SIG-M5 (cell line): ENCODE results near the gene GPR78.
"Not testable (repeated sequence)": the region's sequence is repeated elsewhere in the genome, so short reads cannot be mapped to it uniquely, and the experiment has no call there.

Experiments used
- DNase-seq: peaks from one replicate; lab custom pipeline; 2025; lab: John Stamatoyannopoulos, UW

The GPR78 gene

DNA sequence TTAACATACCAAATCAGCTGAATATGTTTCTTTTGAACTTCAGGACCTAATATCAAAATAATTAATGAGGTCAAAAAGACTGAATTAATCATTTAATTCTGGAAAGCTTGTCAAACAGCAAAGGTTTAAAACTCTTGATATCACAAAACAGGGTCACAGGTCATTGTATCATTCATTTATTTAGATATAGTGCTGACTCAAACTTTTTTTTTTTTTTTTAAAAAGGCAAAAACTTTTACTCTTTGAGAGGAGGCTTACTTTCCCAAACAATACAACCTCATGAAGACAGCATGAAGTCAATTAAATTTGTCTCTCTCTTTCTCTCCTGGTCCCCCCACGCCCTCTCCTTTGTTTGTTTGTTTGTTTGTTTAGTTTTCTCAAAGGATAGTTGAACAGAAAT lies 15.6 kb upstream of the GPR78 start:
- no peak for DNase-seq

DNA sequence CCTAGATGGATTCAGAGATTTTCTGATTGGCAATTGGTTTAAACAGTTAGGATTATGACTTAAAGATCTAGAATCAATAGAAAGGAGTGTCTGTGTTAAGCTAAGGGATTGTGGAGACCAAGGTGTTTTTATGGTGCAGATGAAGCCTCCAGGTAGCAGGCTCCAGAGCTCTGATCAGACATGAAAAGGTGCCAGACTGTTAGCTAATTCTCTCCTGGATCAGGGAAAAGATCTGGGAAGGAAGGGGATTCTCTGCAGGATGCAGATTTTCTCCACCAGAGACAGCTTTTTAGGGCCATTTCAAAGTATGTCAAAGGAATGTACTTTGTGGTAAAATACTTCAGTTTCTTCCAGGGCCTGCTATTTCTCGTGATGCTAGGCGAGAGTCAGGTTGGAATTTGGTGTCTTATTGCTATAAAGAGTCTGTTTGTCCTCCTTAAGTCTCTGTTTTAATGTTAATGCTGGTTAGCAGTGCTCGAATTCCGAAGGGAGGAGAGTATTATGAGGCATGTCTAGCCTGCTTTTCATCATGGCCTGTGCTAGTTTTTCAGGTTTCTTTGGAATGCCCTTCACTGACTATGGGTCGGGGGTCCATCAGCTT lies 12.0 kb upstream of the GPR78 start:
- no peak for DNase-seq

DNA sequence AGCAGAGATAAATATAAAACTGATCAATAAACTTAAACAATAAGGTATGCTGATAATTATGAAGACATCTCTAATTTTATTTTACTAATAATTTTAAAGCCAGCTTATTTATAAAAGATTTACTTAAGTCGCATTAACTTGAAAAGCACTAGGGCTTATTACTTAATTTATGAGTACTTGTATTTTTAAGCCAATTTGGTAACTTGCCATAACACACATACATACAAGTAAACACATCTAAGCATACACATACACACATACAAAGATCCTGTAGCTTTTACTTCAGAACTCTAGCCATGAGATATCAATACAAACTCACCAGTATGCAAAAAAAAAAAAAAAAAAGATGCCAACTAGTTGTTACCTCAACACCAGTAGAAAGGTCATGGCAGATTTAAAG lies 10.0 kb upstream of the GPR78 start:
- DNase-seq: no peak

DNA sequence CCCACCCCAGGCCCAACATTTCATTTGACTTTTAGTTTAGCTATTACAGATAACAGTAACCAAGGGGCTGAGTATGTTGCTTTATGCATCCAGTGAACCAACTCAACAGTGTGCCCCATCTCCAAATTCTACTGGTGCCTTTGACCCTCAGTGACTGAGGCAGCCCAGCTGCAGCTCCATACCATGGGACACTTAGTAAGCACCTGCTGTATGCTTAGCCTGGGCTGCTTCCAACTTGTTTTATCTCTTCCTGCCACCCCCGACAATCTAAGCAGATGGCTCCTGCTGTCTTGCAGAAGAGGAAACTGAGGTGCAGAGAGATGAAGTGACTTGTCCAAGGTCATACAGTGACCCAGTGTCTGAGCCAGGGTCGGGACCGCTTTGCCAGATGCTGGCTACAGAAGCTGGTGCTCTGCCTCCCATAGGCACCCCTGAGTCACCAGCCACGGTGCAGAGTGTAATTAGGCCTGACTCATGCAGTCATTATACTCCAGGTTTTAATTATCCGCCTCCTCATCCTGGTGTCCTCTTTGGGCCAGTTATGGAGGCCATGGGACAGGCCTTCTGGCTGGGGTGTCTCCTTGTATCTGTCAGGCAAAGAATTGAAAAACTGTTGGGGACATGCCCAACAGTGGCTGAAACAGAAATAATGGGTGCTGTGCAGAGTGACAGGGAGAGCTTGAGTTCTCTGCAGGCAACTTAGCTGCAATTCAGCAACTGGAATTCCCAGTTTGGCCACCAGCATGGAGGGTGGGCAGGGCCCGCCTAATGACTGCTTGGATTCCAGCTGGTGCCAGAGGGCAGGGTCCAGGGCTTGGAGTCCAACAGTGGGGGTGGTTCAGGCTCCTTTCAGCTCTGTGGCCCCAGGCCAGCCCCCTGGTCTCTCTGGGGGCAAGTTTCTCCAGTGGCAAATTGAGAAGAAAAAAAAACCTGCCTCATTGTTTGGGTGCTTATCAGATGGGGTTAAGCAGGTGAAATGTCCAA lies 8.2 kb upstream of the GPR78 start:
- no peak for DNase-seq

DNA sequence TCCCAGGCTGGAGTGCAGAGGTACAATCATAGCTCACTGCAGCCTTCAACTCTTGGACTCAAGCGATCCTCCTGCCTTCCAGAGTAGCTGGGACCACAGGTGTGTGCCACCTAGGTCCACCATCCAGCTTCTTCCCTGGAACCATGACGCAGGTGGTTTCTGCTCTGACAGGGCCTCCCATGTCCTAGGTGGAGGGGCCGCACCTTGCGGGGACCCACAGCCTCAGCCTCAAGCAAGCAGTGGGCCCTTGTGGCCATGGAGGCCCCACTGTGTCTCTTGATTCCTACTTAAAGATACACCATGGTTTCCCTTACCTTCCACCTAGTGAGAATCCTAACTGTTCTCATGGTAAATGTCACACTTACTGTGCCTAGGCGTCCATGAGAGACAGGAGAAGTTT lies 6.9 kb upstream of the GPR78 start:
- no peak for DNase-seq

DNA sequence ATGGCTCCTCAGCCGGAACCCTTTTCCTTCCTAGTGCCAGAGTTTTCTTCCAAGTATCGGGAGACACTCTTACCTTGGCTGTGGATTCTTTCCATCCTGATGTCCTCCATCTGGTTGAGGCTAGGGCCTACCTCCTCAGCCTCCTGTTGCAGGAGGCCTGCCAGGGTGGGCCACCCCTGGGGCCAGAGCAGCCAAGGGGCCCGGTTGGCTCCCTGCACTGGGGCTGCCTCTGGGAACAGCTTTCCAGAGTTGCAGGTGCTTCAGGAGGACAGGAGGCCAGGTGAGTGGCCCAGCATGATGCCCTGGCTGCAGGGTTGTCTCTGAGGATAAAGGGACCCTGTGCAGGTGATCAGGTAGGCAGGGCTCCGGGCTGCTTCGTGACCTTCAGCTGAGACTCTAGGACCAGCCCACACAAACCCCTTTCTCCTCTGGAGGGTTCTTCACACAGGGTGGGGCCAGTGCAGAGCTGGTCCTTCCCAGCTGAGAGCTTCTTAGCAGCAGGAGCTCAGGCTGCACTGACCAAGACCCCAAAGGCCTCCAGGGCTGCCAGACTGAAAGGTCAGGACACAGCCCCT lies 5.3 kb upstream of the GPR78 start:
- no peak for DNase-seq

DNA sequence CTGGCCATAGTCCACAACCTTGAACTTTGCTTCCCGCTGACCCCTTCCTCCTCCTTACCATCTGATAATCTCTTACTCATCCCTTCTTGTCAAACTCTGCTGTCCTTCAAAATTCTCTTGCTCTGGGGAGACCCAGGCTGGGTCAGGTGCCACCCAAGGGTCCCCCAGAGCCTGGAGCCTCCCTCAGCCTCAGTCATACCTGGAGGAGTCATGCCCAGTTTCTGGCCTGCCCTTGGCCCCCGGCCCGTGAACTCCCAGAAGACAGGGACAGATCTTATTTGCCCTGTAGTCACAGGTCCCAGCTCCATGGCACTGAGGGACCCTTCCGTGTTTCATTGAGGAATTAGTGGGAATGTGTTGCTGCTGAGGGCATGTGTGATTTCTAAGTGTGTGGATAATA lies 4.7 kb upstream of the GPR78 start:
- no peak for DNase-seq

DNA sequence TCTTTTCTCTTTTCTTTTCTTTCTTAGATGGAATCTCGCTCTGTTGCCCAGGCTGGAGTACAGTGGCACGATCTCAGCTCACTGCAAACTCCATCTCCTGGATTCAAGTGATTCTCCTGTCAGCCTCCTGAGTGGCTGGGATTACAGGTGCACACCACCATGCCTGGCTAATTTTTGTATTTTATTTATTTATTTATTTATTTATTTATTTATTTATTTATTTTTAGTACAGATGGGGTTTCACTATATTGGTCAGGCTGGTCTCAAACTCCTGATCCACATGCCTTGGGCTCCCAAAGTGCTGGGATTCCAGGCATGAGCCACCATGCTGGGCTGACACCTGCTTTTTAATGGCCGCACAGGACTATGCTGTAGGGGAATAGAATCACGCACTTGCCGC lies 3.6 kb upstream of the GPR78 start:
- not testable (repeated sequence) for DNase-seq

DNA sequence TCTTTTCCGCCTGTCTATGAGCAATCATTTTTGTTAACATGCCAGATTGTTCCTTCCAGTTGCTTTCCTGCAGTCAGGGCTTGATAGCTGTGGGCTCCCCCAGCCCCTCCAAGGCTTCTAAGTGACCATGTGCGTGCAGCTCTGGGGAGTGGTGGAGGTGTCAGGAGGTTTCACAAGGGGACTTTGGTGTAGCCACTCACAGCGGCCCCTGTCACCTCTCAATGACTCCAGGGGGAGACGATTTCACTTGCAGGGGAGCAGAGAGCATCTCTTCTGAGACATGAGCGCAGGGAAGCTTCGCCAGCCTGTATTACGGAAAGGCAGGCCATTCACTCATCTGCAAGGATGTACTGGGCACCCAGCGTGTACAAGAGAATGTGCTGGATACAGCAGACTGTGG lies 3.1 kb upstream of the GPR78 start:
- DNase-seq: no peak

DNA sequence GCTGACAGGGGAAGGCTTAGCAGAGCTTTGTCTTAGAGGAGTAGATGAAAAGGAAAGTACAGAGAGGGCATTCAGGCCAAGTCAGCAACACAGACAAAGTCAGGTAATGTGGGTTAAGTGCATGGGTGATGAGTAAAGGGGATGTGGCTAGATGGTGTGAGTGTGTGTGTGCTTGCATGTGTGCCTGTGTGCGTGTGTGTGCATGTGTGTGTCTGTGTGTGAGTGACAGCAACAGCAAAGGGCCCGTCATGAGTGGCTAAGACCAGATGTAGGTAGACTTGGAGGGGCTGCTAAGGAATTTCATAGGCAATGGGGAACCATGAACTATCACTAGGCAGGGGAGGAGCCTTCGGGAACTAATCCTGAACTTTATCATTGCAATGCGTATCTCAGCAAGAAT lies 2.2 kb upstream of the GPR78 start:
- no peak for DNase-seq

DNA sequence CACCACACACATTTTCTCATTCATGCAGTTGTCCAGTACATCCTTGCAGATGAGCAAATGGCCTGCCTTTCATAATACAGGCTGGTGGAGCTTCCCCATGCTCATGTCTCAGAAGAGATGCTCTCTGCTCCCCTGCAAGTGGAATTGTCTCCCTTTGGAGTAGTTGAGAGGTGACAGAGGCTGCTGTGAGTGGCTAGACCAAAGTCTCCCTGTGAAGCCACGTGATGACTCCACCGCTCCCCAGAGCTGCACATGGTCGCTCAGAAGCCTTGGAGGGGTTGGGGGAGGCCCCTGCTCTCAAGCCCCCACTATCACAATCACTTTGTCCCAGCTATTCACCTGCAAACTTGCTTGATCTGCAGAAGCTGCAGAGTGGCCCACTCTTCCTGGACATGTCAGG lies 1.5 kb upstream of the GPR78 start:
- no peak for DNase-seq

DNA sequence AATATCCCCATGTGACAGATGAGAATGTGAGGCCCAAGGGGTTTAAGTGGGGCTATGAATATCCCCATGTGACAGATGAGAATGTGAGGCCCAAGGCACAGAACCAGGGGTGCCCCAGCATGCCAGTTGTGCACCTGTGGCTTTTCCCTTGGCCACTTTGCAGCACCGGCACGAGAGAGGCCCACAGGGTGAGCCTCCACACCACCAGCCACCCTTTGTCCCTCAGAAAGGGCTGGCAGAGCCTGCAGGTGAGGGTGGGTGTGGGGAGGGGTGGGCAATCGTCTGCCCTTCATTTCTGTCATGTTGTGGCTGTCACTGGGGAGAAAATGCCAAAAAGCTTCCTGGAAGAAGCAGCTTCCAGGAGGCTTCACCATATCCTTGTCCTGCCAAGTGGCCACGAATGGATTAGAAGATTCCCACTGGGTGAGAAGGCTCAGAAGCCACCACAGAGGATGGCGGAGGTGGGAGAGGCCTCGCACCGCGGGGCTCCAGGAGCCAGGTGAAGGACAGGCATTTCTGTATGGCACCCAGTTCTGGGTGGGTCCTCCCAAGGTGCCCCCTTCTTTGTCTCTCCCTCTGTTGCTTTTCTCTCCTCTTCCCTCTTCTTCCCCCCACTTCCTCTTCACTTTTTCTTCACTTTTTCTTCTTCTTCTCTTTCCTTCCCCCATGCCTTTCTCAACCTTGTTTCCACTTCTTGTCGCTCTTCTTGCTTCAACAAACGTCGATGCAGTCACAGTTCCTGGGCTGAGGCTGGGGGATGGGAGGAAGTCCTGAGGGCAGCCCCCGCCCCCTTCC lies 469 bp upstream of the GPR78 start:
- no peak for DNase-seq

DNA sequence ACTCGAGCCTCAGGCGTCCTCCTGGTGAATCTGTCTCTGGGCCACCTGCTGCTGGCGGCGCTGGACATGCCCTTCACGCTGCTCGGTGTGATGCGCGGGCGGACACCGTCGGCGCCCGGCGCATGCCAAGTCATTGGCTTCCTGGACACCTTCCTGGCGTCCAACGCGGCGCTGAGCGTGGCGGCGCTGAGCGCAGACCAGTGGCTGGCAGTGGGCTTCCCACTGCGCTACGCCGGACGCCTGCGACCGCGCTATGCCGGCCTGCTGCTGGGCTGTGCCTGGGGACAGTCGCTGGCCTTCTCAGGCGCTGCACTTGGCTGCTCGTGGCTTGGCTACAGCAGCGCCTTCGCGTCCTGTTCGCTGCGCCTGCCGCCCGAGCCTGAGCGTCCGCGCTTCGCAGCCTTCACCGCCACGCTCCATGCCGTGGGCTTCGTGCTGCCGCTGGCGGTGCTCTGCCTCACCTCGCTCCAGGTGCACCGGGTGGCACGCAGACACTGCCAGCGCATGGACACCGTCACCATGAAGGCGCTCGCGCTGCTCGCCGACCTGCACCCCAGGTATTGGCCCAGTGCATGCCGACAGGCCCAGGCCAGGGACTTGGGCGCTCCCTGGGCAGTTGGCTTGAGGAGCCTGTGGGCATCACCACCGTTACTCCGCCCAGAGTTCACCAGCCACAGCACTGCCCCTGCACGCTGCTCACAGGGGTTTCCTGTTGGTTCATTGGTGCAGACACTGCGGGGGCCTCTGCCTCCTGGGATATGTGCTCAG lies 1.1 kb downstream of the GPR78 start:
- no peak for DNase-seq

DNA sequence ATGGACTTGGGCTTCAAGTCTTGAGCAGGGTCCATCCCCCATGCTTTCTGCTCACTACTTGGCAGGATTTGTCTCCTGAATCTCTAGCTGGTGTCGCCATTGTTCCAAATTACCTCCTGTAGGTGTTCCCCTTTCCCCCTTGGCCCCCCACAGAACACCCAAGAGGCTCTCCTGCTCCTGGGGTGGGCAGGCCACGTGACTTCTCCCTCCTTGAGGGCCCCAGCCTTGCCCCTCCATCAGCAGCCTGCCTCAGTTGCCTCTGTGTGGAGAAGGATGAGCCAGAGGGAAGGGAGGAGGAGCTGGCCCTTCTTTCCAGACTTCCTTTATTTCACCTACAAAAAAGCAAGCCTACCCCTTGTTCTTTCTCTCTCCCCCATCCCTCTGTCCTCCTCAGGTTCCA lies 1.8 kb downstream of the GPR78 start:
- no peak for DNase-seq

DNA sequence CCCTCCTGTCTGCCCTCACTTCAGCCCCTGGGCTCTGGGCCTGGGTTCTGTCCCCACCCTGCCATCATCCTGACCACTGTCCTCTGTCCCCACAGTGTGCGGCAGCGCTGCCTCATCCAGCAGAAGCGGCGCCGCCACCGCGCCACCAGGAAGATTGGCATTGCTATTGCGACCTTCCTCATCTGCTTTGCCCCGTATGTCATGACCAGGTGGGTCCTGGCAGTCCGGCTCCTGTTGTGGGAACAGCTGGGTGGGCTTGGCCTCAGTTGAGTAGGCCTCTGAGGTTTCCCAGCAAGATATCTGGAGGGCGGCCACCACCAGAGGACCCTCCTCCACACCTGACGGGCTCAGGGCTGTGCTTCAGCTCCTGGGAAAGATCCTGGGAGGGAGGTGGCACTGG lies 2.2 kb downstream of the GPR78 start:
- no peak for DNase-seq

DNA sequence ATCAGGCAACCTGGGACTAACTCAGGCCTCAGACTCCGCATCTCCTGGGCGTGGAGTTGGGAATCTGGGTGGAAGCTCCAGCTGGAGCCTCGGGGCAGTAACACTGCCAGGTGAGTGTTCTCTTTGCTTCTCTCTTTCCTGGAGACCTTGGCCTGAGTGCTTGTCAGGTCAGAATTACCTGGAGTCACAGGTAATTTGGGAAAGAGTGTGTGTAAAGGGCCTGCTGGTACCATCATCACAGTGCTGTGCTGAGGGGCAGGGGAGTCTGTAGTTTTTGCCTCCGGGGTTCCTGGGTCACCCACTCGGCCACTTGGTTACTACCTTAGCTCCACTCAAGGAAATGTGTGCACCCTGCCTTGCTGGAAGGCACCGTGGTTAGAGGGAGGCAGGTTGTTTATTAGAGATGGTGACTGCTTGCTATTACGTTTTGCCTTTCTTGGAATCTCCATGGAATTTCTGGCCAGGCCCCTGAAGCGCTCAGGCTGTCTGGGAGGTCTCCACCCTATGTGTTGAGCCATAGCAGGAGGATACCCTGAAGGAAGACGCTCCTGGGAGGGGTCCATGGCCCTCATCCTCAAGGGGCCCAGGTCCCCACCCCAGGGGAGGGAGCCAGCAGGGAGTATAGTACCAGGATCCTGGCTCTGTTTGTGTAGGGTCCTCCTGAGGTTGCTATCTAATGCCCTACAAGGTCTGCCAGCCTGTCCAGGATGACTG lies 2.9 kb downstream of the GPR78 start:
- no peak for DNase-seq

DNA sequence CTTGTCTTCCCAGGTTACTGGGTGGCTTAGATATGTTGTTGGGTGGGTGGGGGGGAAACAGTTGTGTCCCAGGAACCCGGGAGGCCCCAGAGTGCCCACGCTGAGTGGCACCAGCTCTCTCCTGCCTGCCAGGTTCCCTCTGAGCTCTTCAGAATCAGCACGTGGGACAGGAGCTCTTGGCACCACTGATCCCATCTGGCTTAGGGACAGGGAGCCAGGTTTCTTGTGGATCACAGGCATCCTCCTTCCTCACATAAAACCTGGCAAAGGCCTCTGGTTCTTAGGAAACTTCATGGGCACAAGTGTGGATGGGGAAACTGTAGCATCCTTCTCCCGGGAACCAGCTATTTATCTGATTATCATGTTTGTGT lies 3.4 kb downstream of the GPR78 start:
- DNase-seq: no peak

DNA sequence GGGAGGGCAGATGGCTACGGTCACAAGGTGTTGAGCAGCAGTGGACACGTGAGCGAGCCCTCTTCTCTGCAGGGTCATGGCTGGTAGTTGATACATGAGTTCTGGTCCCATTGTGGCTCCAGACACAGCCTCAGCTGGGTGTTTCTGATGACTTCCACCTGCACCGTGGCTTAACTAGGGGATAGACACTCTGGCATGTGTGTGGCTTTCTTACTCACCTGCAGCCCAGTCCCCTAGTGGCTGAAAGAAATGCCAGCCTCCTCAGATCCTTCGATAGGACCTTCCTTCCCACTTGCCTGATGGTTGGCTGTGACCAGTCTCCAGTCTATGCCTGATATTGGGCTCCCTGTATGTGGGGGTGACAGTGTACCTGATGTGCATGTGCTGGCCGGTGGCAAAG lies 5.0 kb downstream of the GPR78 start:
- DNase-seq: no peak

DNA sequence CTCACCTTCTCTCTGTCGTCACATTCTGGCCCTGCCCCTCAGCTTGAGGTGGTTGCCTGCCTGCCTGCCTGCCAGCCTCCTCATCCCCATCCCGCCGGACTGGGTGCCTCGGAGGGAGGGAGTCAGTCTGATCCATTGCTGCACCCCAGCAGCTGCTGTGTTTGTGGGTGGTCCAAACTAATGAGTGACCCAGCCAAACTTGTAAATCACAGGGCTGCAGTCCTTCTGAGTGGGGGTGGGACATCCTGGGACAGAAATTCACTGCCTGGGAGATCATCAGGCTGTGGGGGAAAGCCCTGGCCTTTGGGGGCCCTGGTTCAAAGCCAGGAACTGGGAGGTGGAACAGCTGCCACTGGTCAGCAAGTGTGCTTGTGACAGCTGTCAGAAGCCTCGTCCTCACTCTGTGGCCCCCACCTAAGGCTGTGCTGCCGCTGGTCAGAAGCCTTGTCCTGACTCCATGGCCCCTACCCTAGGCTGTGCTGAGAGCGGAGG lies 5.6 kb downstream of the GPR78 start:
- DNase-seq: no peak

DNA sequence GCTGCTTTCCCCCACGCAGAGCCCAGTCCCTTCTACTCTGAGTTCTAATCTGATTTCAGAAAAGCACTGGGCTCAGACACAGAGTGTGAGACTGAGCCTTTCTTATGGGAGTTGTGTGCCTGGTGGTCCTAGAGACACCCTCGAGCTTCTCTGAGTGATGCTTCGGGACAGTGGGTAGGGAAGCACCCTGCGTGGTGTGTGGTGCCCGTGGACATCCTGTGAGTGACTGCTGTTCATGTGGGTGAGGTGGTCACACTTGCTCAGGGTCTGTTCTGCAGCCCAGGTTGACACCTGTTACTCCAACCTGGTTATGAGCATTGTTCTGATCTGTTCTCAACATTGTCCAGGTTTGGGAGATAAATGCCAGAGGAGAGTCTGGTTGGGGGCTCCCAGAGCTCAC lies 6.1 kb downstream of the GPR78 start:
- no peak for DNase-seq
